Measurements from ENCODE around the gene FAM3A. TPM values are rescaled to one million over a fixed set of nuclear protein-coding genes. Genes with fewer than 3 reads are reported as not detected.

FAM3A gene
- total and polyA plus RNA-seq, 2 experiments from 2014 or later = 12.0 to 16.5 TPM

DNA sequence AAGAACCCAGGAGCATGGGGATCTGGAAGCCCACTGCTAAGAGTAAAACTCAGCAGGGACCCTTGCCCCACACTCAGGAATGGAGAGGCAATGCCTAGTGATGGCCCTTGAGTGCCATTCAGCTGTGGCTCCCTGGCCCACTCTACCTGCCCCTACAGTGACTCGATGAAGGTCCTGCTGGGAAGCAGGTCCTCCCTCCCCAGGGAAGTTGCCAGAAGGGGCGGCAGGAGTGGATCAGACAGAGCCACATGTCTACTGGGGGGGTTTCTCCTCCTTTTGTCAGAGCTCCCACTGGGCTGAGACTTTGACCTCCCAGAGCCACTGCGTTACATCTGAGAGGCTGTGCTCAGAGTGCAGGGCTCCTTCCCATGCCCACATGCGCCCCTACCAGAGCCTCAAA, 26.9 kb downstream of the FAM3A start (continued):
- TF ChIP-seq, protein P1, sequence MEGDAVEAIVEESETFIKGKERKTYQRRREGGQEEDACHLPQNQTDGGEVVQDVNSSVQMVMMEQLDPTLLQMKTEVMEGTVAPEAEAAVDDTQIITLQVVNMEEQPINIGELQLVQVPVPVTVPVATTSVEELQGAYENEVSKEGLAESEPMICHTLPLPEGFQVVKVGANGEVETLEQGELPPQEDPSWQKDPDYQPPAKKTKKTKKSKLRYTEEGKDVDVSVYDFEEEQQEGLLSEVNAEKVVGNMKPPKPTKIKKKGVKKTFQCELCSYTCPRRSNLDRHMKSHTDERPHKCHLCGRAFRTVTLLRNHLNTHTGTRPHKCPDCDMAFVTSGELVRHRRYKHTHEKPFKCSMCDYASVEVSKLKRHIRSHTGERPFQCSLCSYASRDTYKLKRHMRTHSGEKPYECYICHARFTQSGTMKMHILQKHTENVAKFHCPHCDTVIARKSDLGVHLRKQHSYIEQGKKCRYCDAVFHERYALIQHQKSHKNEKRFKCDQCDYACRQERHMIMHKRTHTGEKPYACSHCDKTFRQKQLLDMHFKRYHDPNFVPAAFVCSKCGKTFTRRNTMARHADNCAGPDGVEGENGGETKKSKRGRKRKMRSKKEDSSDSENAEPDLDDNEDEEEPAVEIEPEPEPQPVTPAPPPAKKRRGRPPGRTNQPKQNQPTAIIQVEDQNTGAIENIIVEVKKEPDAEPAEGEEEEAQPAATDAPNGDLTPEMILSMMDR (conservative IDR thresholded peaks at IDR 0.05; ENCODE audit: low read depth in 2 of 2) = no peak

DNA sequence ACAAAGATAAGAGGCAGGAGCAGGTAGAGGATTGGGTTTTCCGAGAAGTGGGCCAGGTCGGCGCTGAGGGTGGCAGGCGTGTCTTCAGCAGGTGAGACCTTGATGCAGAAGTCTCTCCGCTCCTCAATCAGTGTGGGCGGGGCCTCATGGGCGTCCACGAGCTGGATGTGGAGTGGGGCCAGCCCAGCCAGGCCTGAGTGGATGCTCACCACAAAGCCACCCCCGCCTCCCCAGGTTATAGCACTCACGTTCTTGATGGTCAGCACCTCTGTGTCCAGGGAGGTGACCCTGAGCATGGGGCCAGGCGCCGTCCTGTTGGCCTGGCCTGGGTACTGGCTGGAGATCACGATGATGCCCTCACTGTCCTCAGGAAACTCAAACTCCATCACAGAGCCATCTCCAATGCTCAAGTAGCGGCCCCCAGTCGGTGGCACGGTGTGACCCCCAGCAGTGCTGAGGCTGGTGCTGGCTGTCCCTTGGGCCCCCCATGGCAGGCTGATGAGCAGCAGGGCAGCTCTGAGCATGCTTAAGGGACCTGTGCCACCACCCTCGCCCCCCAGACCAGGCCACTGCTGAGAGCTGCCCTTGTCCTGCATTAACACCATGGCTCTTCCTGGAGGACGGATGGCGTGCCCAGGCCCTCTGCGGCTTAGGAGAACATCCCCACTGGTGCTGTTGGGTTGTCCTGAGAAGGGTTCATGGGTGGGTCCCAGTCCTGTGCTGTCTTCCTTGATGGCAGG, 27.5 kb downstream of the FAM3A start:
- Histone ChIP-seq H4K20me1 (replicated peaks; ENCODE audit: insufficient read depth) (no peaks in the 10 kb centered on the region; the same call in 1 of the 2 replicates), H3K4me2 (no peak overlapping the region), H3F3A (replicated peaks; ENCODE audit: low read depth) (no peaks in the 10 kb centered on the region), H3K4me1 (ENCODE audit: insufficient read depth) (no peaks in the 10 kb centered on the region), H3K27me3 (ENCODE audit: insufficient read depth) (no peaks in the 10 kb centered on the region), H3K79me2 (replicated peaks; ENCODE audit: insufficient read depth) (no peaks in the 10 kb centered on the region), H3K9me2 (ENCODE audit: insufficient read depth) (no peaks in the 10 kb centered on the region), H3K27ac (ENCODE audit: low read depth) (no peak overlapping the region), H3K36me3 (ENCODE audit: insufficient read depth) (no peaks in the 10 kb centered on the region), H3K4me3 (no peak overlapping the region), H2AFZ (no peak overlapping the region)
- H3K4me3 Mint-ChIP-seq = no peak overlapping the region
- H3K9me3 Mint-ChIP-seq = no peaks in the 10 kb centered on the region
- peaks cover 15% of the 10 kb centered on the region for H3K27me3 Mint-ChIP-seq (ENCODE audit: insufficient read depth, low read depth, poor library complexity)
- DNase-seq (ENCODE audit: low spot score) (no peak), ATAC-seq (no peak)
- no peak overlapping the region for H3K27ac Mint-ChIP-seq
- peaks cover 3% of the 10 kb centered on the region; the same call in 2 of the 3 replicates for H3K36me3 Mint-ChIP-seq (ENCODE audit: low read depth)
- H3K4me1 Mint-ChIP-seq = peaks cover 4% of the 10 kb centered on the region; the same call in 2 of the 3 replicates
- no peak for TF ChIP-seq POLR2AphosphoS5 (IDR thresholded peaks at IDR 0.05; ENCODE audit: low read depth)
- TF ChIP-seq ZNF114 (CRISPR knock-in tag; IDR thresholded peaks at IDR 0.05) = no peak
- TF ChIP-seq, protein P2, sequence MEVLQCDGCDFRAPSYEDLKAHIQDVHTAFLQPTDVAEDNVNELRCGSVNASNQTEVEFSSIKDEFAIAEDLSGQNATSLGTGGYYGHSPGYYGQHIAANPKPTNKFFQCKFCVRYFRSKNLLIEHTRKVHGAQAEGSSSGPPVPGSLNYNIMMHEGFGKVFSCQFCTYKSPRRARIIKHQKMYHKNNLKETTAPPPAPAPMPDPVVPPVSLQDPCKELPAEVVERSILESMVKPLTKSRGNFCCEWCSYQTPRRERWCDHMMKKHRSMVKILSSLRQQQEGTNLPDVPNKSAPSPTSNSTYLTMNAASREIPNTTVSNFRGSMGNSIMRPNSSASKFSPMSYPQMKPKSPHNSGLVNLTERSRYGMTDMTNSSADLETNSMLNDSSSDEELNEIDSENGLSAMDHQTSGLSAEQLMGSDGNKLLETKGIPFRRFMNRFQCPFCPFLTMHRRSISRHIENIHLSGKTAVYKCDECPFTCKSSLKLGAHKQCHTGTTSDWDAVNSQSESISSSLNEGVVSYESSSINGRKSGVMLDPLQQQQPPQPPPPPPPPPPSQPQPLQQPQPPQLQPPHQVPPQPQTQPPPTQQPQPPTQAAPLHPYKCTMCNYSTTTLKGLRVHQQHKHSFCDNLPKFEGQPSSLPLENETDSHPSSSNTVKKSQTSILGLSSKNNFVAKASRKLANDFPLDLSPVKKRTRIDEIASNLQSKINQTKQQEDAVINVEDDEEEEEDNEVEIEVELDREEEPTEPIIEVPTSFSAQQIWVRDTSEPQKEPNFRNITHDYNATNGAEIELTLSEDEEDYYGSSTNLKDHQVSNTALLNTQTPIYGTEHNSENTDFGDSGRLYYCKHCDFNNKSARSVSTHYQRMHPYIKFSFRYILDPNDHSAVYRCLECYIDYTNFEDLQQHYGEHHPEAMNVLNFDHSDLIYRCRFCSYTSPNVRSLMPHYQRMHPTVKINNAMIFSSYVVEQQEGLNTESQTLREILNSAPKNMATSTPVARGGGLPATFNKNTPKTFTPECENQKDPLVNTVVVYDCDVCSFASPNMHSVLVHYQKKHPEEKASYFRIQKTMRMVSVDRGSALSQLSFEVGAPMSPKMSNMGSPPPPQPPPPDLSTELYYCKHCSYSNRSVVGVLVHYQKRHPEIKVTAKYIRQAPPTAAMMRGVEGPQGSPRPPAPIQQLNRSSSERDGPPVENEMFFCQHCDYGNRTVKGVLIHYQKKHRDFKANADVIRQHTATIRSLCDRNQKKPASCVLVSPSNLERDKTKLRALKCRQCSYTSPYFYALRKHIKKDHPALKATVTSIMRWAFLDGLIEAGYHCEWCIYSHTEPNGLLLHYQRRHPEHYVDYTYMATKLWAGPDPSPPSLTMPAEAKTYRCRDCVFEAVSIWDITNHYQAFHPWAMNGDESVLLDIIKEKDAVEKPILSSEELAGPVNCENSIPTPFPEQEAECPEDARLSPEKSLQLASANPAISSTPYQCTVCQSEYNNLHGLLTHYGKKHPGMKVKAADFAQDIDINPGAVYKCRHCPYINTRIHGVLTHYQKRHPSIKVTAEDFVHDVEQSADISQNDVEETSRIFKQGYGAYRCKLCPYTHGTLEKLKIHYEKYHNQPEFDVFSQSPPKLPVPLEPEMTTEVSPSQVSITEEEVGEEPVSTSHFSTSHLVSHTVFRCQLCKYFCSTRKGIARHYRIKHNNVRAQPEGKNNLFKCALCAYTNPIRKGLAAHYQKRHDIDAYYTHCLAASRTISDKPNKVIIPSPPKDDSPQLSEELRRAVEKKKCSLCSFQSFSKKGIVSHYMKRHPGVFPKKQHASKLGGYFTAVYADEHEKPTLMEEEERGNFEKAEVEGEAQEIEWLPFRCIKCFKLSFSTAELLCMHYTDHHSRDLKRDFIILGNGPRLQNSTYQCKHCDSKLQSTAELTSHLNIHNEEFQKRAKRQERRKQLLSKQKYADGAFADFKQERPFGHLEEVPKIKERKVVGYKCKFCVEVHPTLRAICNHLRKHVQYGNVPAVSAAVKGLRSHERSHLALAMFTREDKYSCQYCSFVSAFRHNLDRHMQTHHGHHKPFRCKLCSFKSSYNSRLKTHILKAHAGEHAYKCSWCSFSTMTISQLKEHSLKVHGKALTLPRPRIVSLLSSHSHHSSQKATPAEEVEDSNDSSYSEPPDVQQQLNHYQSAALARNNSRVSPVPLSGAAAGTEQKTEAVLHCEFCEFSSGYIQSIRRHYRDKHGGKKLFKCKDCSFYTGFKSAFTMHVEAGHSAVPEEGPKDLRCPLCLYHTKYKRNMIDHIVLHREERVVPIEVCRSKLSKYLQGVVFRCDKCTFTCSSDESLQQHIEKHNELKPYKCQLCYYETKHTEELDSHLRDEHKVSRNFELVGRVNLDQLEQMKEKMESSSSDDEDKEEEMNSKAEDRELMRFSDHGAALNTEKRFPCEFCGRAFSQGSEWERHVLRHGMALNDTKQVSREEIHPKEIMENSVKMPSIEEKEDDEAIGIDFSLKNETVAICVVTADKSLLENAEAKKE (CRISPR knock-in tag; IDR thresholded peaks at IDR 0.05) = no peak

All from GM23338 (cell line).